GM15510 (cell line): ENCODE results near the gene ARHGEF25.

Experiments
- POLR2A ChIP-seq: IDR thresholded peaks from 3 replicates; pipeline ENCODE4 v1.6.1; 2011; ENCODE audit warnings: borderline replicate concordance; ENCODE audit not compliant: insufficient read length; ENCODE audit errors: extremely low read depth

Gene ARHGEF25

GRCh38 chr12:57603815-57604453 is 7.3 kb upstream of the ARHGEF25 start:
- no peak for TF ChIP-seq POLR2A

GRCh38 chr12:57604454-57604991 is 6.7 kb upstream of the ARHGEF25 start, which contains the start of gene DTX3:
TSS of gene DTX3 (plus strand) at chr12:57604824. CDS start at chr12:57606518, 1,694 bp downstream.
- TF ChIP-seq POLR2A, result peak; percentile 28

- TF ChIP-seq POLR2A, result peak; percentile 21
Measured at GRCh38 chr12:57604992-57605810, 6.0 kb upstream of the ARHGEF25 start.

- TF ChIP-seq POLR2A, result no peak
Measured at GRCh38 chr12:57605811-57606311, 5.4 kb upstream of the ARHGEF25 start.

GRCh38 chr12:57606399-57606798 is 4.8 kb upstream of the ARHGEF25 start:
- TF ChIP-seq POLR2A, result no peak

GRCh38 chr12:57606821-57607220 is 4.4 kb upstream of the ARHGEF25 start:
- no peak for TF ChIP-seq POLR2A

GRCh38 chr12:57607958-57608663 is 3.1 kb upstream of the ARHGEF25 start:
- TF ChIP-seq POLR2A, result no peak

GRCh38 chr12:57609101-57609780 is 2.0 kb upstream of the ARHGEF25 start:
- no peak for TF ChIP-seq POLR2A

- no peak for TF ChIP-seq POLR2A
Measured at GRCh38 chr12:57609781-57610553, 1.3 kb upstream of the ARHGEF25 start.

GRCh38 chr12:57610554-57611107 is 604 bp upstream of the ARHGEF25 start:
- no peak for TF ChIP-seq POLR2A

GRCh38 chr12:57611827-57612710 is 834 bp downstream of the ARHGEF25 start:
- TF ChIP-seq POLR2A, result no peak

GRCh38 chr12:57612711-57613426 is 1.6 kb downstream of the ARHGEF25 start:
- TF ChIP-seq POLR2A, result no peak
